Stomach (tissue), 4 donors: ENCODE results near the gene SSBP3.

Source experiments
- EP300 ChIP-seq: sonication (generic); formaldehyde crosslinking; IDR thresholded peaks from one replicate; pipeline ENCODE4 v1.6.1; 2017; ENCODE audit warnings: antibody characterized with exemption
- POLR2A ChIP-seq, 4 donors: fragments of 450-650 bp; IDR thresholded peaks; one replicate each; pipeline ENCODE4 v1.6.1; 2016; ENCODE audit warnings: antibody characterized with exemption in 4 of 4, control low read depth in 2 of 4, mild to moderate bottlenecking in 1 of 4, moderate library complexity in 1 of 4
- POLR2AphosphoS5 ChIP-seq, 3 donors: sonication (generic); formaldehyde crosslinking; IDR thresholded peaks; one replicate each; pipeline ENCODE4 v1.6.1; 2016; ENCODE audit warnings: antibody characterized with exemption in 3 of 3
- TF ChIP-seq, protein P1 (sequence below), 7 experiments: fragments of 450-650 bp in 4 of 7; fragments of 200-600 bp in 3 of 7; sonication (generic) in 3 of 7; IDR thresholded peaks; one replicate each; pipeline ENCODE4 v1.5.1; 2016 to 2019; ENCODE audit warnings: antibody characterized with exemption in 7 of 7, control low read depth in 2 of 7, mild to moderate bottlenecking in 1 of 7

DNA sequence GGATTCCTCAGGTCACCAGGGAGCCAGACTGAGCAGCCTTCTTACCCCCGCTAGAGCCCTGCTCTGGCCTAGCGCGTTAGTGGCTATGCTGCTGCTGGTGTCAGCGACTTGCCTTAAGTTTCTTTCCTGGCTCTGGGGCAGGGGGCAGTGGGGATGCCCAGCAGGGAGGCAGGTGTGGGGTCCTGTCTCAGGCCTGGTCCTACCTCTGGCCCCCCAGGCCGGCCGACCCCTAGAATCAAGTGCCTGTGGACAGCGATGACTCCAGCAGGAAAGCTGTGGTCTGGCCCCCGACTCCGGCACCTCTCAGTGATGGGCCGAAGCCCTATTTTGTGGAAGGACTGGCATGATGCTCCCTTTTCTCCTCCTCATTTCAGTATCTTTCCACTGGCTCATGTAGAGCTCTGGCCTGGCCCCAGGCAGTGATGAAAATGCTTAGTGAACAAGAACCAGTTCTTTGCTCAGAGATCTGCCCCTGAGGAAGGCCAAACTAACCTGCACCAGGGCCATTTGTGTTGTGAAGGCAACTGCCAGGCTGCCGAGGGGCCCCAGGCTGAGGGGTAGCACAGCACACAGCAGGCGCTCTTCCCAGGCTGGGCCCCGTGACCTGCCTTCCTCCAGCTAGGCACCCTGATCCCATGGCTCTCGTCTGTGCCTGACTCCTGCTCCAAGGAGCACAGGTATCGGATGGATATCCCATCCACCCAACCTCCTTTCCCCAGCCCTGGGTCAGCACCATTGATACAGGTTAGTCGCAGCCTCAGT is 182.6 kb downstream of the SSBP3 start:
- no peak for TF ChIP-seq POLR2A (IDR thresholded peaks at IDR 0.05)
- no peak for TF ChIP-seq EP300
- TF ChIP-seq, protein P1, sequence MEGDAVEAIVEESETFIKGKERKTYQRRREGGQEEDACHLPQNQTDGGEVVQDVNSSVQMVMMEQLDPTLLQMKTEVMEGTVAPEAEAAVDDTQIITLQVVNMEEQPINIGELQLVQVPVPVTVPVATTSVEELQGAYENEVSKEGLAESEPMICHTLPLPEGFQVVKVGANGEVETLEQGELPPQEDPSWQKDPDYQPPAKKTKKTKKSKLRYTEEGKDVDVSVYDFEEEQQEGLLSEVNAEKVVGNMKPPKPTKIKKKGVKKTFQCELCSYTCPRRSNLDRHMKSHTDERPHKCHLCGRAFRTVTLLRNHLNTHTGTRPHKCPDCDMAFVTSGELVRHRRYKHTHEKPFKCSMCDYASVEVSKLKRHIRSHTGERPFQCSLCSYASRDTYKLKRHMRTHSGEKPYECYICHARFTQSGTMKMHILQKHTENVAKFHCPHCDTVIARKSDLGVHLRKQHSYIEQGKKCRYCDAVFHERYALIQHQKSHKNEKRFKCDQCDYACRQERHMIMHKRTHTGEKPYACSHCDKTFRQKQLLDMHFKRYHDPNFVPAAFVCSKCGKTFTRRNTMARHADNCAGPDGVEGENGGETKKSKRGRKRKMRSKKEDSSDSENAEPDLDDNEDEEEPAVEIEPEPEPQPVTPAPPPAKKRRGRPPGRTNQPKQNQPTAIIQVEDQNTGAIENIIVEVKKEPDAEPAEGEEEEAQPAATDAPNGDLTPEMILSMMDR (IDR thresholded peaks at IDR 0.05), result no peak
- no peak for TF ChIP-seq POLR2AphosphoS5 (IDR thresholded peaks at IDR 0.05)
